ENCODE results near the gene BEND5.

The BEND5 gene

DNA sequence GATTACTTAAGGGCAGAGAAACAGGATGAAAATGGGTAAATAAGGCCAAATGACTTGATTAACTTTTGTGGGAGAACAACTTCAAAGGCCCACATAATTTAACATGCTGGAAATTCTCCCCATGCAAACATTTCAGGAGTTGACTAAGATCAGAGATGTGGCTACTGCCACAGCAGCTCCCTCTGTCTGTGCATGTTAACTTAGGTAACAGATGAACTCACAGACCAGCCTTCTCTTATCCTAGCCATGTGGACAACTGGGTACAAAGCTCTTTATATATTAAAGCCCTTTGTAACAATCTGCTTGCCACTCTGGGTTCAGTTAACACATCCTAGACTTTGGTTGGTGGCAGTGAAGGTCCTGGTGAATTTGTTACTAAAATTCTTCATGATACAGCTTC lies 33.2 kb downstream of the BEND5 start:
- no peak for DNase-seq (ENCODE audit: extremely low read depth, low read depth)
- no peak overlapping the region for H3K4me3 ChIP-seq (replicated peaks; ENCODE audit: low read depth, low read length)
- TF ChIP-seq, protein P1, sequence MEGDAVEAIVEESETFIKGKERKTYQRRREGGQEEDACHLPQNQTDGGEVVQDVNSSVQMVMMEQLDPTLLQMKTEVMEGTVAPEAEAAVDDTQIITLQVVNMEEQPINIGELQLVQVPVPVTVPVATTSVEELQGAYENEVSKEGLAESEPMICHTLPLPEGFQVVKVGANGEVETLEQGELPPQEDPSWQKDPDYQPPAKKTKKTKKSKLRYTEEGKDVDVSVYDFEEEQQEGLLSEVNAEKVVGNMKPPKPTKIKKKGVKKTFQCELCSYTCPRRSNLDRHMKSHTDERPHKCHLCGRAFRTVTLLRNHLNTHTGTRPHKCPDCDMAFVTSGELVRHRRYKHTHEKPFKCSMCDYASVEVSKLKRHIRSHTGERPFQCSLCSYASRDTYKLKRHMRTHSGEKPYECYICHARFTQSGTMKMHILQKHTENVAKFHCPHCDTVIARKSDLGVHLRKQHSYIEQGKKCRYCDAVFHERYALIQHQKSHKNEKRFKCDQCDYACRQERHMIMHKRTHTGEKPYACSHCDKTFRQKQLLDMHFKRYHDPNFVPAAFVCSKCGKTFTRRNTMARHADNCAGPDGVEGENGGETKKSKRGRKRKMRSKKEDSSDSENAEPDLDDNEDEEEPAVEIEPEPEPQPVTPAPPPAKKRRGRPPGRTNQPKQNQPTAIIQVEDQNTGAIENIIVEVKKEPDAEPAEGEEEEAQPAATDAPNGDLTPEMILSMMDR (IDR thresholded peaks at IDR 0.05; ENCODE audit: low read depth, low read length, missing control alignments), result no peak

DNA sequence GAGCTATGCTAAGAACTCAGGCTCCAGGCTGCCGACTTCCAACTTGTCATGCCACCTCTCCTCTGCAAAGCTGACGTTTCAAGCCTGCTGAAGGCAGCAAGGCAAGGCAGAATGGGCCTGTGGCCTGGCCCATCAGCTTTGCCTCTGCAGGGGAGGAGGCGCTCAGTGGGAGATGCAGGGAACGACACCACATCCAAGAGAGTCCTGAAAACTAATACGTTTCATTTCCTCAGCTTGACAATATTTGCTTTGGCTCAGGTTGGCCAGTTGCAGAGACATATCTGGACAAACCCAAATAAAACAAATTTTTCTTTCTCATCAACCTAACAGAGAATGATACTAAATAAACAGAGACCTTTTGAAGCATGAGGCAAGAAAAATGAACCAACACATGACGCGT lies 35.3 kb downstream of the BEND5 start:
- H3K4me3 ChIP-seq (replicated peaks; ENCODE audit: low read depth, low read length), result no peak overlapping the region
- no peak for DNase-seq (ENCODE audit: extremely low read depth, low read depth)
- TF ChIP-seq, protein P1 (IDR thresholded peaks at IDR 0.05; ENCODE audit: low read depth, low read length, missing control alignments), result no peak

DNA sequence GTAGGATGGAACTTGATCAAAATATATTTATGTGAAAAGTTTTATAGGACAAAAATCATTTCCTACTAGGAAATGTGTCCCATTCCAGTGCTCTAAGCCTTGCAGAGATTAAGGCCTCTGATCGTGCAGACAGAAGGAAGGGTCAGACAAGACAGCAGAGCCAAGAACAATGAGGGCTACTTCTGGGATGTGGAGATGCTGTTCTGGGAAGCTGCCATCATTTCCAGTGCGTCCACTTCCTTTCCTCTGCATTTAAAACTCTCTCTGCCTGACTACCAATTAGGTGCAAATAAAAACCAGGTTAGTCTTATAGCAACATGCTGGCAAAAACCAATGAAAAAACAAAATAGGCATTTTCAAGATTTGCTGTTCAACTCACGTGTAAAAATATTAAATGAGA lies 36.1 kb downstream of the BEND5 start:
- DNase-seq (ENCODE audit: extremely low read depth, low read depth), result no peak
- TF ChIP-seq, protein P1 (IDR thresholded peaks at IDR 0.05; ENCODE audit: low read depth, low read length, missing control alignments), result no peak
- no peak overlapping the region for H3K4me3 ChIP-seq (replicated peaks; ENCODE audit: low read depth, low read length)

DNA sequence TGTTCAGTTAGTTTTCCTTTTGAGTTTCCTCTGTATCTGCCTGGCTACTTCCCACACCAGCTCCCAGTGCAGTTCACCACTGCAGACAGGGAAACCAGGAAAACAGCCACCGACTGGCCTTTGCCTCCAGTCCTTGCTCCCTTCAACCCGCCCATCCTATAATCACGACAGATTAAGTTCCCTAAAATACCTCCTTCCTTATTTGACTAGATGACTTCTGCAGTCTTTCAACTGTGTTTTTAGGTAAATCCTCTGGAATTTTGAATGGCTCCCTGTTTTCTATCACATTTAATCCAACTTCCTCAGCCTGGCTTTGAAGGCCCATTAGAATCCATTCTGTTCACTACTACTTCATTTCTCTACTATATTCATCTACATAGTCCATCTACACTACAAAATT lies 37.6 kb downstream of the BEND5 start:
- no peak overlapping the region for H3K4me3 ChIP-seq (replicated peaks; ENCODE audit: low read depth, low read length)
- no peak for DNase-seq (ENCODE audit: extremely low read depth, low read depth)
- TF ChIP-seq, protein P1 (IDR thresholded peaks at IDR 0.05; ENCODE audit: low read depth, low read length, missing control alignments), result no peak

DNA sequence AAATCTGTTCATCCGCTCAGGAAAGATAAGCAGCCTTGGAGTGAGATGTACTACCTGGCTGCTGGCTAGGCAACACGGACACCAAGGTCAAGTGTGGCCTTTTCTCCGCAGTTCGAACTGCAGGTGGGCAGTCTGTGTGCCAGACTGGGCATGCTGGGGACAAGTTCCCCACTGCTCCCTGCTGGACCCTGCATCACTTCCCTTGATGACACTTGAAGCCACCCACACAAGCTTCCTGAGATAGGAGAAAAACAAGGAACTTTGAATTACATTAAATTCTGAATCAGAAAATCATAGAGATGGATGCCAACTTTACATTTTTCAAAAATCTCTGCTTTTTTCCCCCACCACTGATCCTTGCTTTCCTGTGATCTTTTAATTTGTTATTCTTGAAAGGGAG lies 38.3 kb downstream of the BEND5 start:
- DNase-seq (ENCODE audit: extremely low read depth, low read depth), result no peak
- H3K4me3 ChIP-seq (replicated peaks; ENCODE audit: low read depth, low read length), result no peak overlapping the region
- TF ChIP-seq, protein P1 (IDR thresholded peaks at IDR 0.05; ENCODE audit: low read depth, low read length, missing control alignments), result no peak

DNA sequence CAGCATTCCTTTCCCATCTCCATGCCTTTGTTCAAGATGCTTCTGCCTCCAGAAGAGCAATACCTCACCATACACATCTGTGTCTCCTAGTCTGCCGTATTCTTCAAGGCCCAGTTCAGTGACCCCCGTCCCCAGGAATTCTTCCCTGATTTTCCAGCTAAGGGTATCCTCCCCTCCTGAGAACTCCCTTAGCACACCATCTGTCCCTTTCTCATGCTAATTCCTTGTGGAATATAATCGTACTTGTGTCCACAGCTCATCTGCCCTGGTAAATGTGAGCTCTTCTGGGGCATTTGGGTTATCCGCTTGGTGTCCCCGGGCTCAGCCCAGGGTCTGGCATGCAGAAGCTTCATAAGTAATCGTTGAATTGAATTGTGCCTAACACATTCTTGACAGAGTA lies 40.9 kb downstream of the BEND5 start:
- TF ChIP-seq, protein P1 (IDR thresholded peaks at IDR 0.05; ENCODE audit: low read depth, low read length, missing control alignments), result no peak
- no peak overlapping the region for H3K4me3 ChIP-seq (replicated peaks; ENCODE audit: low read depth, low read length)
- no peak for DNase-seq (ENCODE audit: extremely low read depth, low read depth)

DNA sequence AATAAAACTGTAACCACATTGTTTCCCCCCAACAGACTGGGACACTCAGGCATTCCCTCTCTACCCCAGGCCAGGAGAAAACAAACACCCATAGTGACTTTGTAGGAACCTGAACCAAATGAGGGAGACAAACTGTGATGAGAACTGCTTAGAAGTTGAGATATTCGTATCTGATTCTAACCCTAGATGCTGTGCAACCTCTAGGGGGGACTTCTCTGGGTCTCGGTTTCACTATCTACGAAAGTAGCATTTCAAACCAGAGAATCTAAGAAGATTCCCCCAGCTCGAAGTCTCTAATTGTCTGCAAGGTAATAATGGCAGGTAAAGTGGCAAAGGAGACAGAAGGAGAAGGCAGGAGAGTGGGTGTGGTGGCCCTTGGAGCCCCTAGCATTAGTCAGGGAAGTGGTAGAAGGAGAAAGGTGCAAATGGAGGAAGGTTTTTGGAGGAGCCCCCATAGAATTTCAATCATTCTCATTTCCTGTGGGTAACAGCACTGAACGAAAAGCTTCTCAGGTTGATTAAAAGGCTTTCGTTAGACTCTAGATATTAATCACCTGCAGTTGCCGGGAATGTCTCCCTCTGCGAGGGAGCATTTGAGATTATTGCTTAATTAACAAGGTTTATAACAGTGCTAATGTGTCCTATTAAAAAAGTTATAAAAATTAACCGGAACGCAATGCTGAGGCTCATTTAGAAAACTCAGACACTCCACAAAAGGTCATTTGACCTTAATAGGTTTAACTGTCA lies 46.4 kb downstream of the BEND5 start:
- H3K4me3 ChIP-seq (replicated peaks; ENCODE audit: low read depth, low read length), result no peak overlapping the region
- DNase-seq (ENCODE audit: extremely low read depth, low read depth), result no peak
- TF ChIP-seq, protein P1 (IDR thresholded peaks at IDR 0.05; ENCODE audit: low read depth, low read length, missing control alignments), result no peak
